ENCODE data around the gene TFB1M.
A peak's percentile ranks its signal among the peaks of the same experiment; 100 is the strongest.
"Not testable (repeated sequence)": the region's sequence is repeated elsewhere in the genome, so short reads cannot be mapped to it uniquely, and the experiment has no call there.

The TFB1M gene

GRCh38 chr6:155224618-155225017, 89.7 kb downstream of the TFB1M start:
- no peak for DNase-seq (ENCODE audit: low spot score)
- no peak overlapping the region for H3K27ac ChIP-seq

GRCh38 chr6:155223646-155224451, 90.4 kb downstream of the TFB1M start:
- no peak for TF ChIP-seq CTCF (IDR thresholded peaks at IDR 0.05)
- H3K4me3 ChIP-seq: no peak overlapping the region
- no peak for DNase-seq (ENCODE audit: low spot score)
- no peak overlapping the region for H3K27ac ChIP-seq

More at GRCh38 chr6:155224618-155225017, 89.7 kb downstream of the TFB1M start:
- no peak for TF ChIP-seq CTCF (IDR thresholded peaks at IDR 0.05)
- no peak overlapping the region for H3K4me3 ChIP-seq

- H3K4me3 ChIP-seq: no peak overlapping the region
- TF ChIP-seq CTCF (IDR thresholded peaks at IDR 0.05): no peak
- H3K27ac ChIP-seq: no peak overlapping the region
- no peak for DNase-seq (ENCODE audit: low spot score)
These were observed 91.8 kb downstream of the TFB1M start for GRCh38 chr6:155222506-155222905.

DNA sequence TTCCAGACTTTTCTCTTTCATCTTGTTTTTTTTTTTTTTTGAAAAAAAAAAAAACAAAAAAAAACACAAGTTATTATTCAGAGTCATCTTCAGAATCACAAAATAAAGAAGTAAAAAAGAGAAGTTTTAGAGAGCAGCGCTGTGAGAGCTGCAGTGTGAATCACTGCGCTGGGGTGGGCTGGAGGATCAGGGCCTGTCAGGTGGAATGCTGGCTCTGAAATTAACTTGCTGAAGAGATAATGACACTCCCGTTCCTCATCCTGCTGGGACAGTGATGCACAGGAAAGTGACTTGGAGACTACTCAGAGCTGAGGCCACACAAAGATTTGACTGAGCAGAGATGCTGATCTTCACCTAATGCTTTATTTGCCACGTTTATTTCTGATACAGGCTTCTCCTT, 93.2 kb downstream of the TFB1M start:
- Histone ChIP-seq H3K27ac (no peak overlapping the region), H3K4me3 (no peak overlapping the region)
- DNase-seq (ENCODE audit: low spot score): no peak
- TF ChIP-seq CTCF (IDR thresholded peaks at IDR 0.05): no peak

DNA sequence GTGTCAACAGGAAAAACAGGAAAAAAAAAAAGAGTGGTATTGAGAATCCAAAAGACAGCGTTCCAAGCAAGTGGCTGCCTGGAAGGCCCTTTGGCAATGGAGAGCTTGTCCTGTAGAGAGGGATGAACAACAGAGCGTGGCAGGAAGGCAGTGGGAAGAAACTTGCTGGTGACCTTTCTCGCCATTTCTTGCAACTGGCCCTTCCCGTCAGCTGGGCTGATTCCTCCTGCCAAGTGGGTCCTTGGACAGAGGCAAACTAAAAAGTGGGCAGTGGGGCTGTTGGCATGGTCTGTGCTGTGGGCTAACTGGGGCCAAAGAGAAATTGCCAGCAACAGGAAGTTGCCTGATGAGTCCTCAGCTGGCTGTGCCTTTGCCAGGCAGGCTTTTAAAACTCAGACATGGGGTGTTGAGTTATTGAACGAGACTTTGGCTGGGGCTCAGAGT, 94.4 kb downstream of the TFB1M start:
- DNase-seq (ENCODE audit: low spot score): no peak
- H3K27ac ChIP-seq: peak overlapping the region; percentile 62 to 69
- H3K4me3 ChIP-seq: no peak overlapping the region
- no peak for TF ChIP-seq CTCF (IDR thresholded peaks at IDR 0.05)

- peak; percentile 36 for DNase-seq (ENCODE audit: low spot score)
- TF ChIP-seq CTCF (IDR thresholded peaks at IDR 0.05): no peak
- peak overlapping the region in 1 of 2 donors; percentile 62 for H3K27ac ChIP-seq
- no peak overlapping the region for H3K4me3 ChIP-seq
These were observed 95.0 kb downstream of the TFB1M start for GRCh38 chr6:155219299-155219698.

GRCh38 chr6:155218711-155219110, 95.6 kb downstream of the TFB1M start:
- peak; percentile 9 for DNase-seq (ENCODE audit: low spot score)
- not testable (repeated sequence) for H3K27ac ChIP-seq, H3K4me3 ChIP-seq
